Pancreas (tissue), 10 donors: ENCODE measurements around the gene PUM1. TPM values are rescaled to one million over a fixed set of nuclear protein-coding genes. Genes with fewer than 3 reads are reported as not detected.
A peak's percentile ranks its signal among the peaks of the same experiment; 100 is the strongest.

ENCODE experiments used
- ATAC-seq, 4 donors: fragments of 200-7000 bp; cut with Tn5 transposase; one replicate each; pipeline versions ENCODE4 v1.8.0 to v1.9.1; 2020; ENCODE audit warnings: mild to moderate bottlenecking in 4 of 4, moderate library complexity in 4 of 4
- DNase-seq, 6 donors: peaks; one replicate each; pipeline ENCODE4 v3.0.0-alpha.2; 2020
- FAIRE-seq: peaks from 2 replicates; lab custom pipeline; 2012; peaks lifted over from hg19 to GRCh38; lab: Jason Lieb, UNC
- H3K27ac ChIP-seq, 4 donors: fragments of 200-600 bp; sonication (generic); 1 replicate in 3 of 4; 2 replicates in 1 of 4; pipeline versions ENCODE4 v1.5.0 to v1.8.0; 2020
- H3K27me3 ChIP-seq, 4 donors: fragments of 200-600 bp; one replicate each; pipeline ENCODE4 v1.8.0; 2021
- H3K36me3 ChIP-seq, 3 donors: fragments of 200-600 bp; sonication (generic) in 1 of 3; one replicate each; pipeline versions ENCODE4 v1.5.0 to v1.8.0; 2020 to 2021
- H3K4me1 ChIP-seq, 3 donors: fragments of 200-600 bp; one replicate each; pipeline ENCODE4 v1.8.0; 2021
- H3K4me3 ChIP-seq, 4 donors: fragments of 200-600 bp; sonication (generic) in 2 of 4; one replicate each; pipeline versions ENCODE4 v1.5.0 to v1.8.0; 2020 to 2021
- H3K9me3 ChIP-seq, 4 donors: fragments of 200-600 bp; one replicate each; pipeline ENCODE4 v1.8.0; 2021
- CTCF ChIP-seq, 4 donors: fragments of 200-600 bp; sonication (generic) in 3 of 4; IDR thresholded peaks; one replicate each; pipeline versions ENCODE4 v1.5.0 to v1.8.0; 2021; ENCODE audit warnings: antibody characterized with exemption in 4 of 4
- WGBS, 2 donors: extraction: QIAGEN DNeasy Blood & Tissue Kit; methylation state at CpG; one replicate each; pipeline ENCODE4 v1.1.7; 2013; 5-methylcytosine and 5-hydroxymethylcytosine counted together
- intact Hi-C, 3 donors: fragments of 100-400 bp; cut with DNase I; formaldehyde crosslinking; loops; one replicate each; pipeline versions ENCODE4 v1.11.1 to v1.14.2; 2022
- polyA plus RNA-seq, 2 donors: library from polyadenylated mRNA; stranded (reverse); fragments of 200-250 nt; gene quantifications; one replicate each; pipeline ENCODE4 v1.2.3, GENCODE V29; 2013
- total RNA-seq, 6 donors: library from RNA; stranded (reverse); fragmentation: NEBNext Ultra II Directional in 4 of 6; extraction: Animal tissue kit (Norgen Biotek cat#: 25700) in 4 of 6; gene quantifications; one replicate each; pipeline versions ENCODE4 v1.2.1 to v1.2.4, GENCODE V29; 2021 to 2023
- donor health status: healthy with polysubstance abuse.
- donor health status: DM: no; HTN: no; CAD: no; lungs with moderate emphysema.
- donor health status: DM: no; HTN: no; CAD: no.
- donor health status: control.
- donor health status: control.
- donor health status: Bipolar disorder and iron deficiency.
- donor health status: DM: yes; HTN: yes; CAD: no.
- donor health status: DM: no; HTN: no; CAD: no.
- donor health status: DM: no; HTN: no; CAD: no.
- donor health status: DM: yes; HTN: yes; CAD: no.

PUM1 gene
- total and polyA plus RNA-seq, 8 donors: 16.9 to 75.8 (median 43.1) TPM

GRCh38 chr1:31020007-31020790 lies 45.3 kb downstream of the PUM1 start:
- no peak for TF ChIP-seq CTCF (IDR thresholded peaks at IDR 0.05)

GRCh38 chr1:31019401-31019800 lies 46.1 kb downstream of the PUM1 start:
- TF ChIP-seq CTCF (IDR thresholded peaks at IDR 0.05): no peak
- no peaks in the 10 kb centered on the region for H3K9me3 ChIP-seq
- intact Hi-C loops: no loop called here
- no peak overlapping the region for H3K4me3 ChIP-seq
- H3K36me3 ChIP-seq: no peaks in the 10 kb centered on the region
- no peak for FAIRE-seq
- H3K27ac ChIP-seq: no peak overlapping the region
- H3K27me3 ChIP-seq: no peaks in the 10 kb centered on the region
- no peak for ATAC-seq
- no peak for DNase-seq
- WGBS, 2 donors: 66 to 67% methylated on average over 3 of the region's 3 CpGs
- peaks cover 6 to 20% (median 18%) of the 10 kb centered on the region in 3 donors for H3K4me1 ChIP-seq

More at GRCh38 chr1:31020007-31020790, 45.3 kb downstream of the PUM1 start:
- intact Hi-C loops: no loop called here
- 62 to 63% methylated on average over 3 of the region's 3 CpGs for WGBS, 2 donors
- H3K4me3 ChIP-seq: no peak overlapping the region
- no peaks in the 10 kb centered on the region for H3K36me3 ChIP-seq
- H3K9me3 ChIP-seq: no peaks in the 10 kb centered on the region
- DNase-seq (no peak), FAIRE-seq (no peak), ATAC-seq (peak in 2 of 4 donors; percentile 50 to 67)
- H3K27me3 ChIP-seq: no peaks in the 10 kb centered on the region
- H3K27ac ChIP-seq: no peak overlapping the region
- peaks cover 10 to 28% (median 26%) of the 10 kb centered on the region in 3 donors for H3K4me1 ChIP-seq

GRCh38 chr1:31016868-31017267 lies 48.6 kb downstream of the PUM1 start:
- no peak for TF ChIP-seq CTCF (IDR thresholded peaks at IDR 0.05)
- ATAC-seq (no peak), FAIRE-seq (no peak), DNase-seq (no peak)
- Histone ChIP-seq H3K27ac (no peak overlapping the region), H3K9me3 (no peaks in the 10 kb centered on the region), H3K4me3 (no peak overlapping the region), H3K27me3 (no peaks in the 10 kb centered on the region), H3K4me1 (peaks cover 17 to 40% (median 35%) of the 10 kb centered on the region in 3 donors), H3K36me3 (no peaks in the 10 kb centered on the region)
- WGBS, 2 donors: 35 to 54% methylated on average over 3 of the region's 3 CpGs
- intact Hi-C loops: no loop called here

- Histone ChIP-seq H3K36me3 (no peaks in the 10 kb centered on the region), H3K4me1 (peaks cover 17 to 30% (median 27%) of the 10 kb centered on the region in 3 donors), H3K27me3 (no peaks in the 10 kb centered on the region), H3K9me3 (no peaks in the 10 kb centered on the region), H3K4me3 (no peak overlapping the region), H3K27ac (no peak overlapping the region)
- ATAC-seq (peak in 3 of 4 donors; percentile 13 to 46 (median 26)), FAIRE-seq (no peak), DNase-seq (no peak)
- no peak for TF ChIP-seq CTCF (IDR thresholded peaks at IDR 0.05)
- WGBS, 2 donors: 25% methylated on average over 3 of the region's 3 CpGs
- intact Hi-C loops: no loop called here
Observed at GRCh38 chr1:31013187-31013864, 52.2 kb downstream of the PUM1 start.
